Subcutaneous abdominal adipose tissue (tissue), 5 donors: ENCODE data around the gene SETBP1.
A peak's percentile ranks its signal among the peaks of the same experiment; 100 is the strongest.

Source experiments
- H3K27ac ChIP-seq: one replicate; pipeline ENCODE4 v1.7.0; 2013; ENCODE audit warnings: low read depth, mild to moderate bottlenecking, inconsistent platforms, low read length, moderate library complexity
- H3K27me3 ChIP-seq, 5 donors: one replicate each; pipeline ENCODE4 v1.7.0; 2013; ENCODE audit warnings: low read length in 5 of 5, inconsistent platforms in 1 of 5; ENCODE audit not compliant: control insufficient read depth in 5 of 5, insufficient read depth in 4 of 5
- H3K36me3 ChIP-seq, 5 donors: one replicate each; pipeline ENCODE4 v1.7.0; 2013; ENCODE audit warnings: low read length in 5 of 5; ENCODE audit not compliant: control insufficient read depth in 5 of 5, insufficient read depth in 5 of 5
- H3K4me1 ChIP-seq, 5 donors: one replicate each; pipeline ENCODE4 v1.7.0; 2013; ENCODE audit warnings: low read length in 5 of 5, mild to moderate bottlenecking in 3 of 5, moderate library complexity in 1 of 5; ENCODE audit not compliant: control insufficient read depth in 5 of 5, insufficient read depth in 5 of 5
- H3K4me3 ChIP-seq, 5 donors: one replicate each; pipeline ENCODE4 v1.7.0; 2013; ENCODE audit warnings: low read length in 5 of 5, low read depth in 1 of 5
- H3K9ac ChIP-seq, 5 donors: one replicate each; pipeline ENCODE4 v1.7.0; 2013; ENCODE audit warnings: low read length in 5 of 5, mild to moderate bottlenecking in 4 of 5, moderate library complexity in 3 of 5
- H3K9me3 ChIP-seq, 5 donors: one replicate each; pipeline ENCODE4 v1.7.0; 2013; ENCODE audit warnings: low read length in 5 of 5; ENCODE audit not compliant: control insufficient read depth in 5 of 5
- donor health status: healthy.
- donor health status: healthy.
- donor health status: healthy.
- donor health status: healthy.
- donor health status: healthy.

SETBP1 gene

GRCh38 chr18:44747157-44747556, 66.5 kb downstream of the SETBP1 start:
- H3K4me3 ChIP-seq: no peak overlapping the region
- H3K9ac ChIP-seq: no peak overlapping the region
- H3K4me1 ChIP-seq: peaks cover 0 to 19% (median 5%) of the 10 kb centered on the region in 5 donors
- H3K27ac ChIP-seq: no peak overlapping the region
- no peaks in the 10 kb centered on the region for H3K36me3 ChIP-seq
- H3K27me3 ChIP-seq: no peaks in the 10 kb centered on the region
- H3K9me3 ChIP-seq: no peaks in the 10 kb centered on the region

- Histone ChIP-seq H3K36me3 (no peaks in the 10 kb centered on the region), H3K27ac (no peak overlapping the region), H3K27me3 (no peaks in the 10 kb centered on the region)
Observed at GRCh38 chr18:44748582-44748981, 67.9 kb downstream of the SETBP1 start.

GRCh38 chr18:44750774-44751173, 70.1 kb downstream of the SETBP1 start:
- Histone ChIP-seq H3K36me3 (no peaks in the 10 kb centered on the region), H3K9me3 (no peaks in the 10 kb centered on the region), H3K9ac (no peak overlapping the region), H3K4me3 (no peak overlapping the region), H3K27me3 (no peaks in the 10 kb centered on the region), H3K27ac (no peak overlapping the region), H3K4me1 (peaks cover 0 to 8% (median 0%) of the 10 kb centered on the region in 5 donors)

More at GRCh38 chr18:44748582-44748981, 67.9 kb downstream of the SETBP1 start:
- Histone ChIP-seq H3K4me1 (peaks cover 0 to 8% (median 1%) of the 10 kb centered on the region in 5 donors), H3K9me3 (no peaks in the 10 kb centered on the region), H3K9ac (no peak overlapping the region), H3K4me3 (no peak overlapping the region)

- H3K9ac ChIP-seq: no peak overlapping the region
- H3K4me1 ChIP-seq: peaks cover 0 to 8% (median 0%) of the 10 kb centered on the region in 5 donors
- no peak overlapping the region for H3K4me3 ChIP-seq
- no peaks in the 10 kb centered on the region for H3K27me3 ChIP-seq
- H3K9me3 ChIP-seq: no peaks in the 10 kb centered on the region
- no peaks in the 10 kb centered on the region for H3K36me3 ChIP-seq
- H3K27ac ChIP-seq: no peak overlapping the region
Observed at GRCh38 chr18:44754567-44754966, 73.9 kb downstream of the SETBP1 start.

- Histone ChIP-seq H3K27me3 (no peaks in the 10 kb centered on the region), H3K27ac (no peak overlapping the region), H3K4me1 (peaks cover 0 to 18% (median 0%) of the 10 kb centered on the region in 5 donors), H3K9me3 (no peaks in the 10 kb centered on the region), H3K36me3 (peaks cover 0 to 3% (median 0%) of the 10 kb centered on the region in 5 donors), H3K4me3 (peak overlapping the region in 3 of 5 donors; percentile 7 to 24 (median 22)), H3K9ac (no peak overlapping the region)
Observed at GRCh38 chr18:44758861-44759631, 78.4 kb downstream of the SETBP1 start.

- Histone ChIP-seq H3K4me1 (peaks cover 0 to 18% (median 3%) of the 10 kb centered on the region in 5 donors), H3K27ac (no peak overlapping the region), H3K27me3 (no peaks in the 10 kb centered on the region)
Observed at GRCh38 chr18:44759925-44760342, 79.2 kb downstream of the SETBP1 start.

GRCh38 chr18:44761812-44762211, 81.1 kb downstream of the SETBP1 start:
- Histone ChIP-seq H3K36me3 (peaks cover 0 to 3% (median 0%) of the 10 kb centered on the region in 5 donors), H3K4me3 (no peak overlapping the region), H3K27me3 (no peaks in the 10 kb centered on the region), H3K4me1 (peaks cover 0 to 18% (median 8%) of the 10 kb centered on the region in 5 donors), H3K27ac (no peak overlapping the region), H3K9me3 (no peaks in the 10 kb centered on the region), H3K9ac (no peak overlapping the region)

More at GRCh38 chr18:44759925-44760342, 79.2 kb downstream of the SETBP1 start:
- Histone ChIP-seq H3K4me3 (no peak overlapping the region), H3K9me3 (no peaks in the 10 kb centered on the region), H3K9ac (no peak overlapping the region), H3K36me3 (peaks cover 0 to 3% (median 0%) of the 10 kb centered on the region in 5 donors)

- Histone ChIP-seq H3K27ac (no peak overlapping the region), H3K9me3 (no peaks in the 10 kb centered on the region), H3K36me3 (peaks cover 0 to 3% (median 0%) of the 10 kb centered on the region in 5 donors), H3K9ac (no peak overlapping the region), H3K27me3 (no peaks in the 10 kb centered on the region), H3K4me1 (peaks cover 0 to 18% (median 8%) of the 10 kb centered on the region in 5 donors), H3K4me3 (no peak overlapping the region)
Observed at GRCh38 chr18:44763327-44763726, 82.6 kb downstream of the SETBP1 start.

GRCh38 chr18:44764863-44765262, 84.2 kb downstream of the SETBP1 start:
- H3K27ac ChIP-seq: no peak overlapping the region
- no peak overlapping the region for H3K4me3 ChIP-seq
- H3K27me3 ChIP-seq: no peaks in the 10 kb centered on the region
- peaks cover 0 to 11% (median 5%) of the 10 kb centered on the region in 5 donors for H3K4me1 ChIP-seq
- no peak overlapping the region for H3K9ac ChIP-seq
- H3K36me3 ChIP-seq: peaks cover 0 to 3% (median 0%) of the 10 kb centered on the region in 5 donors
- H3K9me3 ChIP-seq: no peaks in the 10 kb centered on the region

GRCh38 chr18:44765456-44765855, 84.8 kb downstream of the SETBP1 start:
- Histone ChIP-seq H3K27me3 (no peaks in the 10 kb centered on the region), H3K4me3 (no peak overlapping the region), H3K9ac (no peak overlapping the region), H3K27ac (no peak overlapping the region), H3K36me3 (peaks cover 0 to 3% (median 0%) of the 10 kb centered on the region in 5 donors), H3K9me3 (no peaks in the 10 kb centered on the region), H3K4me1 (peaks cover 0 to 11% (median 3%) of the 10 kb centered on the region in 5 donors)
